Activated CD4-positive, alpha-beta T cell treated with anti-CD3 and anti-CD28 coated beads for 24 hours (primary cell): ENCODE results near the gene FAM171A1.
"Not testable (repeated sequence)": the region's sequence is repeated elsewhere in the genome, so short reads cannot be mapped to it uniquely, and the experiment has no call there.

Experiments
- DNase-seq, 2 donors: peaks; one replicate each; pipeline ENCODE4 v3.0.0-alpha.2; 2020; ENCODE audit warnings: low read depth in 2 of 2

The FAM171A1 gene

GRCh38 chr10:15344876-15345285 lies 26.2 kb downstream of the FAM171A1 start:
- DNase-seq, result no peak

DNA sequence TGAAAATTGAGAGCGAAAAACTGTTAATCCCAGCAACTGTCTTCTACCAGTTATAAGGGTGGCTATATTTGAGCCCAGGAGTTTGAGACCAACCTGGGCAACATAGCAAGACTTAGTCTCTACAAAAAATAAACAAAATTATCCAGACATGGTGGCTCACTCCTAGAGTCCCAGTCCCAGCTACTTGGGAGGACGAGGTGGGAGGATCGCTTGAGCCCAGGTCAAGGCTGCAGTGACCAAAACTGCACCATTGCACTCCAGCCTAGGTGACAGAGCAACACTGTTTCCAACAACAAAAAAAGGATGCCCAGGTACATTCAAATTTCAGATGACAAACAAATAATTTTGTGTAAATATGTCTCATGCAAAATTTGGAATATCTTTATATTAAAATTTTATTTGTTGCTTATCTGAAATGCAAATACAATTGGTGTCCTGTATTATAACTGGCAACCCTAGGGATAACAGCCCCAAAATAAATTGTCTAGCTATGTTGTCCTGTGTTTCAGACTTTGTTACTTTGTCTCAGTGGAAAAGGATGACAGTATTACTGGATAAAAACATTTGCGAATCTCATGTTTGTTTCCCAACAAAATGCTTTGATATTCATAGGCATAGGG lies 26.7 kb downstream of the FAM171A1 start:
- DNase-seq, result no peak

- no peak for DNase-seq
These were observed 28.1 kb downstream of the FAM171A1 start for GRCh38 chr10:15342970-15343369.

GRCh38 chr10:15341502-15342128 lies 29.5 kb downstream of the FAM171A1 start:
- DNase-seq, result no peak

DNA sequence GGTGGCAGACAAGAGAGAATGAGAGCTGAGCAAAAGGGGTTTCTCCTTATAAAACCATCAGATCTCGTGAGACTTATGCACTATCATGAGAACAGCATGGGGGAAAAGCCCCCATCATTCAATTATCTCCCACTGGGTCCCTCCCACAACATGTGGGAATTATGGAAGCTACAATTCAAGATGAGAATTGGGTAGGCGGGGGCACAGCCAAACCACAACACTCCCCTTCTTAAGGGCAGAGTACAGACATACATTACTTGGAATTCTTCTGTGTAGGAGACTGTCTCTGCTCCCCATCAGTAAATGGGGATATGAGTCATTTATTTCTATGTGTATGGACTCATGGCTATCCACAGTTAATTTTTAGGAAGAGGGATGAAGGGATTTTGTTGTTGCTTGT lies 31.2 kb downstream of the FAM171A1 start:
- no peak for DNase-seq

GRCh38 chr10:15337441-15337923 lies 33.6 kb downstream of the FAM171A1 start:
- not testable (repeated sequence) for DNase-seq

DNA sequence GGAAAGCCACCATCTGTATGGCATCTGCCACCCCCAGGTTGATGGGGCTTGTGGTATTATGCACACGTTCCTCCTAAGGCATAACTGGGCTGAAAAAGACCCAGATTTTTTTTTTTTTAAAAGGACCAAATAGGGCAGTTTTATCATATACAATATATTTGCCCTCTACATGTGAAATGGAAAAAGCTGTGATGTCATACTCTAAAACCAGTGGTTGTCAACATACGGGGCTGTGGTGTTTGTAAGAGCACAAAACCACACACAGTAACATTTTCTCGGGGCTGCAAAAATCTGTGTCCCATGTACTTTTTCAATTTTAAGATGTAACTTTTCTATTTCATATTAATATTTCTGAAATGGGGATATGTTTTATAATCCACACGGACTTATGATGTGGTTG lies 34.9 kb downstream of the FAM171A1 start:
- no peak for DNase-seq

GRCh38 chr10:15335508-15335907 lies 35.6 kb downstream of the FAM171A1 start:
- DNase-seq, result no peak

DNA sequence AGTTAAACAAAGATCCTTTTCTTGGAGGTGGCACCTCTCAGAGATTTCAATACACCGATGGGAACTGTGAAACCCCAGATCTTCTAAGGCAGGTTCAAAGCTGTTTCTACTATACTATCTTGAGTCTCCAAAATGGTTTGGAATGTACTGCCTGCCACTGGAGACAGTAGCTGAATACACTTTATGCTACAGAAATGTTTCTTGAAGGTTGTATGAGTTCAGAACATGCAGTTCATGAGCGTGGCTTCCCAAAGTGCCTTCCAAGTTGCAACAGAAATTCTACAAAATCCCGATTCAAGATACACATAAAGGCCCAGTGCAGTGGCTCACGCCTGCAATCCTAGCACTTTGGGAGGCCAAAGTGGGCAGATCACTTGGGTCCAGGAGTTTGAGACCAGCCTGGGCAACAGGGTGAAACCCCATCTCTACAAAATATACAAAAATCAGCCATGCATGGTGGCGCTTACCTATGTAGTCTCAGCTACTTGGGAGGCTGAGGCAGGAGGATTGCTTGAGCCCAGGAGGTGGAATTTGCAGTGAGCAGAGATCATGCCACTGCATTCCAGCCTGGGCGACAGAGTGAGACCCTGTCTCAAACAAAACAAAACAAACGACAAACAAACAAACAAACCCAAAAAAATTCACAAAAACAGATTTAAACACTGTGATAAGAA lies 36.3 kb downstream of the FAM171A1 start:
- no peak for DNase-seq

DNA sequence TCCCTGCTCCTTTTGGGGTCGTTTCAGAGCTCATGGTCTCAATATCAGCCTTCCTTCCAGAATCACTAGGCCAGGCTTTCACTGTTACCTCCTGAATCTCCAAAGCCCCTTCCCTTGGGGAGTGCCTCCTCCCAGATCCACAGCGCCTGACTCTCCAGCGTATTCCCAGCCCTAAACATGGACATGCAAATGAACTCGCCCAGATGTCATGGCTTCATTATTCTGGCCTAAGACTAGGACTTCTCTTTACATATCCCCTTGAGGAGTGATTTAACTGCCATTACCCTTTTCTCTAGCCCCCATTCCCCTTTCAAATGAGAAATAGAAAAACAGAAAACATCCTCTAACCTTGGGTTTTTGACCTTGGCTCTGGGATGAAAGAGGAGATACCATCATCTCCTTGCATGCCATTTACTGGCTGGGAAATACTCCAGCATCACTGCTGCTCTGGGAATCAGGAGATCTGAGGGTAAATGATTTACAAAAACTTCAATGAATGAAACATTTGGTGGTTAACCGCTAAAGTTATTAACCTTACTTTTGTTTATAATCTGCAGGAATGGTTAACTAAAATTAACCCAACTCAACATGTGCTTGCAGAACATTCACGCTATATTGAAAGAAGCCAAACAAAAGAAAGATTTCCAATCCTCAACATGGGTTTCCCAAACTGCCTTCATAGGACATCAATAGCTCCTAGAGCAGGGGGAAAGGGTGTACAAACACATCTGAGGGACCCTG lies 37.0 kb downstream of the FAM171A1 start:
- no peak for DNase-seq

GRCh38 chr10:15333181-15333580 lies 37.9 kb downstream of the FAM171A1 start:
- DNase-seq, result not testable (repeated sequence)

GRCh38 chr10:15331461-15331860 lies 39.6 kb downstream of the FAM171A1 start:
- DNase-seq, result no peak

DNA sequence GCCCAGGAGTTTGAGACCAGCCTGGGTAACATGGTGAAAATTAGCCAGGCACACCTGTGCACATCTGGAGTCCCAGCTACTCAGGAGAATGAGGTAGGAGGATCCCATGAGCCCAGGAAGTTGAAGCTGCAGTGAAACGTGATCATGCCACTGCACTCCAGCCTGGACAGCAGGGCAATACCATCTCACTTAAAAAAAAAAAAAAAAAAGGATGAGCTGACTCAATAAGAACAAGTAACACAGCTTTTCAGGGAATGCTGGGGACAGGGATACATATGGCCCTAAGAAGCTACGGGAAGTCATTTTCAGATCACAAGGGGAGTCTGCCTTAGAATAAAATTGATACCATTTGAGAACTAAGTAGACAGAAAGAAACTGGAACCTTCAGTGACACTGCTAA lies 41.7 kb downstream of the FAM171A1 start:
- no peak for DNase-seq

DNA sequence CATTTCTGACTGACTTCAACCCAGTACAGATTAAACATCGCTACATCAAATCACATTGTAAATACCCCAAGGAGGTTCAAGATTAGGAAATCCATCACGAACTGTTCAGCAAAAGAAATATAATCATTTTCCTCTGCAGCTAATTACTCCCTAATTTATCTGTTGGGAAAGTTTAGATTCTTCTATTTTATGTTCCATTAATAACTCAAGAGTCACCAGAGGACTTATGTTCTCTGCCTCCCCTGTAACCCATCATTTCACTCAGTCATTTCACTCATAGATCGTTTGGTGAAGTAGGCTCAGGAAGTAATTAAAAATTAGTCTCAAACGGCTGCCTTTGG lies 45.2 kb downstream of the FAM171A1 start:
- no peak for DNase-seq

DNA sequence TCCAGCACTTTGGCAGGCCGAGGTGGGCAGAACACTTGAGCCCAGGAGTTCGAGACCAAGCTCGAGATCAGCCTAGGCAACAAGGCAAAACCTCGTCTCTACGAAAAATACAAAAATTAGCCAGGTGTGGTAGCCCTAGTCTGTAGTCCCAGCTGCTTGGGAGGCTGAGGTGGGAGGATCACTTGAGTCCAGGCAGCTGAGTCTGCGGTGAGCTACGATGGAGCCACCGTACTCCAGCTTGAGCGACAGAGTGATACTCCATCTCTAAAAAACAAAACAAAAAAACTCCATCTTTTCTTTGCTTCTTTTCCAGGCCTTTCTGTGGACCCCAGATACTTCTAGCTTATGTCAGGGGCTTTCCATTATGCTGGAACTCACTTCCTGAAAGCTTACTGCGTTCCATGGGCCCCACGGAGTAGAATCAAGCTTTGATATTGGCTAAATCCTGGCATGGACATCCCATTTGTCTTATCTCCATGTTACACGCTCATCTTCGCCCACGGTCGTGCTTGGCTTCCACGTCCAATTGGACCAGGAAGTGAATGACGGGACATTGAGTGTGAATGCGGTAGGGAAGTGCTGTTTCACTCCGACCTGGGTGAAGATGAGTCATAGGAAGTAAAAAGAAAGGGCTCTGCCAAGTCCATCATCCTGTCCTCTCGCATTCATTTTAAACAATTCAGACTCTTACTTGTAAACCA lies 45.7 kb downstream of the FAM171A1 start:
- no peak for DNase-seq

GRCh38 chr10:15324611-15325010 lies 46.5 kb downstream of the FAM171A1 start:
- DNase-seq, result no peak

- DNase-seq, result no peak
These were observed 47.0 kb downstream of the FAM171A1 start for GRCh38 chr10:15324113-15324512.

DNA sequence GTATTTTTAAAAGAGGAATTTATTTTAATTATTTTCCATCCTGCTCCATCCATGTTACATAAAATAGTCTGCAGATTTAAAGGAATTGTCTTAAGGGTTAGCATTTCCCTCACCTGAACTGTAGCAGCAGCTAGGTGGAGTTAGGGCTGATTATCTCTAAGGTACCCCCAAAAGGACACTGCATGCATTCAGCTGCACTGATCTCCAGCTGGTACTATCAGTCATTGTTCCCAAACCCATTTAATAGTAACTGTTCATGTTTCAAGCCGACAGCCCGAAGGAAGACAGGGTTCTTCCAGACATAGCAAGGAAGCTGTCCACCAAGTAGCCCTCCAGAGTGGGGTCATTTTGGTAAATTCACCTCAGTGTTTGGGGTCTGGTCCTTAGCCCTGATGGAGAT lies 48.7 kb downstream of the FAM171A1 start:
- no peak for DNase-seq

DNA sequence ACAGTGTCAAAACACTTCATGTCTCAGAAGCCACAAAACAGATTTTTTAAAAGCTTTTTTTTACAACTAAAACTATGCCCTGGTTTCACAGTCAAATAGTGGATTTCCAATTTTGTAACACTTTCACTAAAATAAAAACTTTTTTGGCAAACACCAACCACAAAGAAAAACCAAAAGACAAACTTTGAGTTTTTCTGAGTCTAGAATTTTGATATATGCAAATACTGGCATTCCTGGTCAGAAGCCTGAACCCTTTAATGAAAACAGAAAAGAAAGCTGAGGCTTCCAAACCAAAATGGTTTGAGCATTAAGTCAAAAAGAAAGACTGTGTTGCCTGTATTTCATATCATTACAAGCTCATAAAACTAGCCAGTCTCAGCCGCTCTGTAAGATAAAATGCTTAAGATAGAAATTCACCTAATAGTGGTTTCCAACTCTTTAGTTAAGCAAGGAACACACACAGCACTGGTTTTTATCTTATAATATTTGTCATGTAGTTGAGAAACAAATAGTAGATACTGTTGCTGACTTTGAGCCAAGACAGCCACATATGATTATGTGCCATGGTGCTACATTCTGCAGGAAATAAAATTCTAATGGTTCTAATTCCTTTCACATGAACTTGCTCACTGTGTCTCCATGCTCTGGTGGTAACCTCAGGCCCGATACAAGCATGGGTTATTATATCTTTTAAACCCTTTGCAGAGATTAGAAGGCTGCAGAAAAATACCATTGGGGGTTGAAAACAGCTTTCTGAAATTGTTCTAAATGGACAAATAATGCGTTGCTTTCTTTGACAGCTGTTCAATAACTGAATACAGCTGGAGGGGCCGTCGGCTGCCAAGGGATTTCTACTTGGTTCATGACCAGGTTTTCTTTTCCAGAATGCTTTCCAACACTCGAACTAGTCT lies 49.4 kb downstream of the FAM171A1 start:
- no peak for DNase-seq

GRCh38 chr10:15320522-15321203 lies 50.4 kb downstream of the FAM171A1 start:
- no peak for DNase-seq
